HUES64 (cell line): ENCODE measurements around the gene RNASE1. TPM values are rescaled to one million over a fixed set of nuclear protein-coding genes. Genes with fewer than 3 reads are reported as not detected.
"Not testable (repeated sequence)": the region's sequence is repeated elsewhere in the genome, so short reads cannot be mapped to it uniquely, and the experiment has no call there.

Experiments used
- H3K27ac ChIP-seq: 2 replicates; pipeline ENCODE4 v1.7.0; 2013; ENCODE audit warnings: low read depth, low read length, inconsistent platforms
- H3K27me3 ChIP-seq: 2 replicates; pipeline ENCODE4 v1.6.1; 2013; ENCODE audit warnings: mild to moderate bottlenecking, low read length; ENCODE audit not compliant: insufficient read depth
- H3K36me3 ChIP-seq: 2 replicates; pipeline ENCODE4 v1.6.1; 2013; ENCODE audit warnings: mild to moderate bottlenecking, low read length; ENCODE audit not compliant: insufficient read depth
- H3K4me1 ChIP-seq: 2 replicates; pipeline ENCODE4 v1.6.1; 2013; ENCODE audit warnings: mild to moderate bottlenecking, low read length, moderate library complexity; ENCODE audit not compliant: insufficient read depth
- H3K4me3 ChIP-seq: 2 replicates; pipeline ENCODE4 v1.5.1; 2013; ENCODE audit warnings: mild to moderate bottlenecking, low read length, moderate library complexity
- H3K9ac ChIP-seq: 2 replicates; pipeline ENCODE4 v1.6.1; 2013; ENCODE audit warnings: mild to moderate bottlenecking, low read depth, low read length
- H3K9me3 ChIP-seq: 2 replicates; pipeline ENCODE4 v1.6.1; 2013; ENCODE audit warnings: low read depth, low read length; ENCODE audit not compliant: insufficient read depth
- WGBS: fragments of 150-250, 120-280 bp; methylation state at CpG from one replicate; pipeline ENCODE4 v1.1.7; 2013; ENCODE audit warnings: missing lambda C conversion rate; 5-methylcytosine and 5-hydroxymethylcytosine counted together
- polyA plus RNA-seq, 2 experiments: library from polyadenylated mRNA; stranded (reverse); fragments of 50-300 nt; gene quantifications; one replicate each; pipeline ENCODE4 v1.2.3, GENCODE V29; 2013

RNASE1 gene
- polyA plus RNA-seq (2013, experiment 1 of 2), result 1.4 TPM
- polyA plus RNA-seq (2013, experiment 2 of 2), result 2.9 TPM

GRCh38 chr14:20802341-20803084 is at the start of gene RNASE1:
TSS of gene RNASE1 (minus strand) at chr14:20802844. CDS start at chr14:20802068, 776 bp downstream.
- Histone ChIP-seq H3K27me3 (no peaks in the 10 kb centered on the region), H3K4me1 (peaks cover 20% of the 10 kb centered on the region), H3K4me3 (no peak within 1 kb of the TSS), H3K27ac (no peak within 1 kb of the TSS), H3K36me3 (no peaks in the 10 kb centered on the region), H3K9ac (no peak within 1 kb of the TSS), H3K9me3 (no peaks in the 10 kb centered on the region)
- WGBS, result 86% methylated on average over 11 of the region's 11 CpGs

DNA sequence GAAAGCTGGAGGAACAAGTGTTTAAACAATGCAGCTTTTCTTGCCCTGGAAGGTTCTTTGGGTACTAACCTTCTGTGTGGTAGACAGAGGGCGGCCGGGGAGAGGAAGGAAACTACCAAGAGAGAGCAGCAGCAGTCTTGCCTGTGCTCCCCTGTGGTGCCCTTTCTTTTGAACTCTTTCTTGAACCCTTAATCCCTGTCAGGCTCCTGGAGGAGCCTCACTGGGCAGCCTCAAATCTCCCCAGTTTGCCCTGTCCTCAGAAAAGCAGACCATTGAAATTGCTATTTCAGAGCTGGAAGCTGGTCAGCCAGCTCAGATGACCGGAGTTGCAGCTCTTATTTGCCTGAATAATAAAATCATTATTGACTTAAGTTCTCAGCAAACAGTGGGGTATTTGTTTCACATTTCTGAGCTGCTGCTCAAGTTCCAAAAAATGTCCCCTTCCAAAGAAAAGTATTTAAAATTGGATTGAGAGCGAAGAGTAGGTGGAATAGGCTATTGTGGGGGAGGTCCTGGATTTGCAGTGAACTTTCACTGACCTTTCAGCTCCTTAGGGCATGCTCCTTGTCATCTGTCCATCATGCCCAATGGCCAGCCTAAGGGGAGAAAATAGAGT is 46.4 kb upstream of the RNASE1 start:
- H3K27me3 ChIP-seq, result no peaks in the 10 kb centered on the region
- no peak overlapping the region for H3K4me3 ChIP-seq
- no peaks in the 10 kb centered on the region for H3K36me3 ChIP-seq

DNA sequence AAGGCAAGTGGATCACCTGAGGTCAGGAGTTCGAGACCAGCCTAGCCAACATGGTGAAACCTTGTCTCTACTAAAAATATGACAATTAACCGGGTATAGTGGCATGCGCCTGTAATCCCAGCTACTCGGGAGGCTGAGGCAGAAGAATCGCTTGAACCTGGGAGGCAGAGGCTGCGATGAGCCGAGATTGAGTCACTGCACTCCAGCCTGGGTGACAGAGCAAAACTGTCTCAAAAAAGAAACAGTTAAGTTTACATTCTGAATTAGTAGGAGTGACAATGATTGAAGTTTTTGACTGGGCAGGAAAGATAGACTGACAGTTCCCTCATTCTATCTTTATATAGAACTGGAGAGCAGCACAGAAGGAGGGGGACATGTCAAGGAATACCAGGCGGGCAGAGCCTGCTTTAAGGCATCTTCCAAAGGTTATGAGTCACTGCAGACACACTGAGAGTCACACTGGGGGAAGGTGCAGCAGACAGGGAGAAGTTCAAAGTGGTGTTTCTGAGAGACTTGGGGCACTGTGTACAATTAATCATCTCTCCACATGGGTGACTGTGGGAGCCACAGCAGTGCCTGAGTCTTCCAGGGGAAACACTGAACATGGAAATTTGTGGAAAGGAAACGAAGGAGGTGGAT is 45.8 kb upstream of the RNASE1 start:
- 76% methylated on average over 9 of the region's 9 CpGs for WGBS
- no peak overlapping the region for H3K4me3 ChIP-seq
- no peaks in the 10 kb centered on the region for H3K27me3 ChIP-seq

More for the DNA sequence above, 46.4 kb upstream of the RNASE1 start:
- no peak overlapping the region for H3K27ac ChIP-seq
- H3K4me1 ChIP-seq, result peaks cover 13% of the 10 kb centered on the region
- H3K9ac ChIP-seq, result no peak overlapping the region
- WGBS, result 27% methylated on average over 4 of the region's 4 CpGs
- no peaks in the 10 kb centered on the region for H3K9me3 ChIP-seq

DNA sequence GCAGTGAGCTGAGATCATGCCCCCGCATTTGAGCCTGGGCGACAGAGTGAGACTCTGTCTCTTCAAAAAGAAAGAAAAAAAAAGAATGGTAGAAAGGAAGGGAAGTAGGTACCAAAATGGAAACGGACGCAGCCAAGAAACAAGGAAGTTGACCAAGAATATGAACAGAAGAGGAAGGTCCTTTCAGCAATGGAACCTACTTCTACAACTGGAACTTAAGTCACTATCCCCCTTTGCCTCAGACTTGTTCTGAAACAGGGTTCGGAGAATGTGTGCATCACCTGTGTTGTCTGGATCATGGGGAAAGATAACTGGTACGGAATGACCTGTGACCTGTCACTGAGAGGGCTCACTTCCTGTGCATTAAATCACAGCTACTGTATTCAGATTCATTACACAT is 43.9 kb upstream of the RNASE1 start:
- H3K4me1 ChIP-seq, result peaks cover 13% of the 10 kb centered on the region
- H3K27me3 ChIP-seq, result no peaks in the 10 kb centered on the region
- no peak overlapping the region for H3K9ac ChIP-seq
- H3K9me3 ChIP-seq, result no peaks in the 10 kb centered on the region
- no peak overlapping the region for H3K4me3 ChIP-seq
- H3K27ac ChIP-seq, result no peak overlapping the region
- no peaks in the 10 kb centered on the region for H3K36me3 ChIP-seq
- WGBS, result 95% methylated on average over 6 of the region's 6 CpGs

More for the DNA sequence above, 45.8 kb upstream of the RNASE1 start:
- H3K9ac ChIP-seq, result no peak overlapping the region
- H3K9me3 ChIP-seq, result no peaks in the 10 kb centered on the region
- H3K27ac ChIP-seq, result no peak overlapping the region
- peaks cover 13% of the 10 kb centered on the region for H3K4me1 ChIP-seq
- H3K36me3 ChIP-seq, result no peaks in the 10 kb centered on the region

GRCh38 chr14:20841096-20841495 is 38.5 kb upstream of the RNASE1 start:
- Histone ChIP-seq H3K4me3 (no peak overlapping the region), H3K27ac (no peak overlapping the region), H3K36me3 (no peaks in the 10 kb centered on the region), H3K27me3 (no peaks in the 10 kb centered on the region), H3K9me3 (no peaks in the 10 kb centered on the region), H3K9ac (no peak overlapping the region), H3K4me1 (peaks cover 4% of the 10 kb centered on the region; the same call in 1 of the 2 replicates)

- Histone ChIP-seq H3K9ac (no peak overlapping the region), H3K36me3 (no peaks in the 10 kb centered on the region), H3K4me1 (peaks cover 4% of the 10 kb centered on the region; the same call in 1 of the 2 replicates), H3K27ac (no peak overlapping the region), H3K27me3 (no peaks in the 10 kb centered on the region), H3K4me3 (no peak overlapping the region), H3K9me3 (no peaks in the 10 kb centered on the region)
- WGBS, result 46% methylated on average over 2 of the region's 3 CpGs
These were observed 35.2 kb upstream of the RNASE1 start for GRCh38 chr14:20837831-20838230.

DNA sequence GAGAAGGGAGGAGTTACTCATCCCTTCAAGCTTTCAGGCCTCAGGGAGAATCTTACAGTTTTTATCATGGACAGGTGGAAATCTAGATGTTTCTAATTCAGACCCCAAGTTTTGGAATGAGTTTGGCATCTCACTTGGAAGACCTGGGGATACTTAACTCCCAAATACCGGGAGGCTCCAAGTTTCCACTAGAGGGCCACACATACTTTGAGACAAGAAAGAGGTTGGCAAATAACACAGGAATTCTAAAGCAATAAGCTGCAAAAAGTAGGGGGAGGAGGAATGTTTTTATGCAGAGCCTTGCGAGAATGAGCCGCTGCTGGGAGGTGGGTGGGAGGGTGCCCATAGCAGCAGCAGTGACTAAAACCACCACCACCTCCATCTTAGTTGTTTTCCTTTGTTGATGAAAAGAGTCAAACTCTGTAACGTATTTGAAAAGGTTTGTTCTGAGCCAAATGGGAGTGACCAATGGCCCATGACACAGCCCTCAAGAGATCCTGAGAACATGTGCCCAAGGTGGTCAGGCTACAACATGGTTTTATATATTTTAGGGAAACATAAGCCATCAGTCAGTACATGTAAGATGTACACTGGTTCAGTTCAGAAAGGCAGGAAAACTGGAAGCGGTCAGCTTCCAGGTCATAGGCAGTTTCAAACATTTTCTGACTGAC is 34.2 kb upstream of the RNASE1 start:
- peaks cover 4% of the 10 kb centered on the region; the same call in 1 of the 2 replicates for H3K4me1 ChIP-seq
- 55% methylated on average over 5 of the region's 5 CpGs for WGBS
- no peak overlapping the region for H3K9ac ChIP-seq
- H3K36me3 ChIP-seq, result no peaks in the 10 kb centered on the region
- H3K27ac ChIP-seq, result no peak overlapping the region
- no peak overlapping the region for H3K4me3 ChIP-seq
- no peaks in the 10 kb centered on the region for H3K9me3 ChIP-seq
- H3K27me3 ChIP-seq, result no peaks in the 10 kb centered on the region

DNA sequence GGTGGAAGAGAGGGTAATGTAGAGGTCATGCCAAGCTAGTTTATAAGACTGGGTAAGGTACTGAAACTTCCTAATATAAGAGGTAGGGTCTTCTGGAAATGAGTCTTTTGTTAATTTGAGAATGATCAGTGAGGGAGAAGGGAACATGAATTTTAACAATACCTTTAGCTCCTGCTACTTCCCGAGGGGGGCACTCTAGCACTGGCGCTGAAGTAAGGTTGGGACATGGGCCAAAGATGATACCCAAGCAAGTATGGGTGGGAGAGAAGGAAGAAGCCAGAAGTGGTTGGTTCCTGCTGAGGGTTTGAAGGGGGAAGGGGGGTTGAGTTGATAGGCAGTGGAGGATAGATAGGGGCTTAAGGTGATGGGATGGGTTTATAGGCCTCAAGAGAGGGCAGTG is 32.3 kb upstream of the RNASE1 start:
- Histone ChIP-seq H3K4me1 (peaks cover 4% of the 10 kb centered on the region; the same call in 1 of the 2 replicates), H3K9me3 (no peaks in the 10 kb centered on the region), H3K9ac (no peak overlapping the region), H3K4me3 (no peak overlapping the region), H3K27ac (no peak overlapping the region), H3K36me3 (no peaks in the 10 kb centered on the region), H3K27me3 (no peaks in the 10 kb centered on the region)
- 97% methylated on average over 2 of the region's 2 CpGs for WGBS

DNA sequence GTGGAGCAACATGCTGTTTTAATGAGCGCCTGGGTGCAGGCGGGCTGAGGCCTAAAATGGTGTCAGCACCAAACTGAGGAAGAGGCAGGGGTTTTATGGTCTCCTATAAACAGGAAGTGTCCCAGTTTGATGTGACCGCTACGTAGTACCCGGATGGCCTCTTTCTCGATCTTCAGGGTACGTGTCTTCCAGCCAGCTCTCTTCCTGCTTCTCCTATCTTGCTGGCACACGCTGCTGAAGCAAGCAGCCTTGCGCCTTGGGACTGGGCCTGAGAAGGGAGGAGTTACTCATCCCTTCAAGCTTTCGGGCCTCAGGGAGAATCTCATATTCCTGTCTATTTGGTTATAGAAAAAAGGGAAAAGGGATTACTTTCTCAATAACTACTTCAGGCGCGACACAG is 28.2 kb upstream of the RNASE1 start:
- H3K4me3 ChIP-seq, result no peak overlapping the region
- H3K36me3 ChIP-seq, result no peaks in the 10 kb centered on the region
- whole genome bisulfite sequencing, result 97% methylated on average over 11 of the region's 12 CpGs
- H3K27ac ChIP-seq, result no peak overlapping the region
- H3K4me1 ChIP-seq, result peaks cover 11% of the 10 kb centered on the region; the same call in 1 of the 2 replicates
- H3K9ac ChIP-seq, result no peak overlapping the region
- H3K9me3 ChIP-seq, result 0 out of 2 replicates have a peak, but pooled peaks cover 3% of the 10 kb centered on the region
- H3K27me3 ChIP-seq, result no peaks in the 10 kb centered on the region

- 92% methylated on average over 11 of the region's 11 CpGs for WGBS
- not testable (repeated sequence) for H3K27me3 ChIP-seq, H3K36me3 ChIP-seq, H3K9ac ChIP-seq, H3K27ac ChIP-seq, H3K9me3 ChIP-seq
- Histone ChIP-seq H3K4me3 (peak overlapping the region; percentile 24; the same call in 1 of the 2 replicates), H3K4me1 (peaks cover 11% of the 10 kb centered on the region; the same call in 1 of the 2 replicates)
These were observed 25.5 kb upstream of the RNASE1 start for GRCh38 chr14:20828024-20828694.
